D721Med (cell line): ENCODE results near the gene ROBO1.
"Not testable (repeated sequence)": the region's sequence is repeated elsewhere in the genome, so short reads cannot be mapped to it uniquely, and the experiment has no call there.

Experiments used
- DNase-seq: peaks from one replicate; pipeline ENCODE4 v3.0.0; 2011; ENCODE audit warnings: low spot score; ENCODE audit not compliant: insufficient read length
- FAIRE-seq: peaks from 2 replicates; lab custom pipeline; 2011; peaks lifted over from hg19 to GRCh38; lab: Jason Lieb, UNC
- TF ChIP-seq, protein P1 (sequence below): IDR thresholded peaks from 2 replicates; pipeline ENCODE4 v1.5.1; 2012; ENCODE audit warnings: mild to moderate bottlenecking, control low read depth; ENCODE audit not compliant: insufficient read depth; ENCODE audit errors: missing control alignments

ROBO1 gene

DNA sequence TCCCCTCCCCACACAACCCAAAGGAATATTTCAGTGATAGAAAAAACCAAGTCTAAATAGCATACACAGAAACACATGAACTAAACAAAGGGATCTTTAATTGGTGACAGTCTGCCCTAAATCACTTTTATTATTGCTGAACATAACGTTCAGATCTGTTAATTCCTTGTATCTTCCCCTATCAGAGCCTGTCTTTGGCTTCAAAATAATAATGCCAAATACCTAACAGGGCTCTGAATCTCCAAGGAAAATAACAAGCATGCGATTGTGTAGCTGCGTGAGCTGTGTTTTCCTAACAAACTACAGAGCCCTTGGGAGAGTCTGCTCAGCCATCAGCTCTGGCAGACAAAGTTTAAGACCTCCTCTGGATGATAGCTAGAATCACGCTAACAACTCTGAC is 1010.1 kb downstream of the ROBO1 start:
- FAIRE-seq = peak; percentile 6

DNA sequence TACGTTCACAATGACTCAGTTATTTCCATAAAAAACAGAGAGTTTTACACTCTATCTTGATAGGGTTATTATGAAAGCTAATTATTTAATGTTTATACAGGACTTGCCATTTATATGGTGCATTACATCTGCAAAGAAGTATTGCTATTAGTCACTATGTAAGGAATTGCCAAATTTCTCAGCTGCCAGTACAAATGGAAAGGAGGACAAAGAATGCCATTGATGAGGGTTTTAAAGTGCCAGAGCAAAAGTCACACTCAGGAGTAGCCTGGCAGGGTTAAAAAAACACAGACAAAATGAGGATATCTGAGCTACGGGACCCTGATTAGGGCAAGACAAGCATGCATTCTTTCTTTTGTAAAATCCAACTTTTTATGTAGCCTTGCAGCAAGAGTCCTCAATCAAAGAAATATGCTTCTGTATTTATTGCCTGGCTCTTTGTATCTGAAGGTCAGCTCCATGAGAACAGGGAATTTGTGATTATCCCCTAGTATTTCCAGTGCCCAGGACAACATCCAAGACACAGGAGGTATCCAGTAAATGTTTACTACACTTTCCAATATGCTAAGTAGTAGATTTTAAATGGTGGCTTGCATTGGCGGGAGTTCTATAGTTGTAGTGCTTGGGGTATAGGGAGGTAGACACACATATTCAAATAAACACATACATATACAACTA is 1013.6 kb downstream of the ROBO1 start:
- DNase-seq = no peak
- TF ChIP-seq, protein P1, sequence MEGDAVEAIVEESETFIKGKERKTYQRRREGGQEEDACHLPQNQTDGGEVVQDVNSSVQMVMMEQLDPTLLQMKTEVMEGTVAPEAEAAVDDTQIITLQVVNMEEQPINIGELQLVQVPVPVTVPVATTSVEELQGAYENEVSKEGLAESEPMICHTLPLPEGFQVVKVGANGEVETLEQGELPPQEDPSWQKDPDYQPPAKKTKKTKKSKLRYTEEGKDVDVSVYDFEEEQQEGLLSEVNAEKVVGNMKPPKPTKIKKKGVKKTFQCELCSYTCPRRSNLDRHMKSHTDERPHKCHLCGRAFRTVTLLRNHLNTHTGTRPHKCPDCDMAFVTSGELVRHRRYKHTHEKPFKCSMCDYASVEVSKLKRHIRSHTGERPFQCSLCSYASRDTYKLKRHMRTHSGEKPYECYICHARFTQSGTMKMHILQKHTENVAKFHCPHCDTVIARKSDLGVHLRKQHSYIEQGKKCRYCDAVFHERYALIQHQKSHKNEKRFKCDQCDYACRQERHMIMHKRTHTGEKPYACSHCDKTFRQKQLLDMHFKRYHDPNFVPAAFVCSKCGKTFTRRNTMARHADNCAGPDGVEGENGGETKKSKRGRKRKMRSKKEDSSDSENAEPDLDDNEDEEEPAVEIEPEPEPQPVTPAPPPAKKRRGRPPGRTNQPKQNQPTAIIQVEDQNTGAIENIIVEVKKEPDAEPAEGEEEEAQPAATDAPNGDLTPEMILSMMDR = no peak
- peak; percentile 66 for FAIRE-seq

More for the DNA sequence above, 1010.1 kb downstream of the ROBO1 start:
- TF ChIP-seq, protein P1 = no peak
- no peak for DNase-seq

DNA sequence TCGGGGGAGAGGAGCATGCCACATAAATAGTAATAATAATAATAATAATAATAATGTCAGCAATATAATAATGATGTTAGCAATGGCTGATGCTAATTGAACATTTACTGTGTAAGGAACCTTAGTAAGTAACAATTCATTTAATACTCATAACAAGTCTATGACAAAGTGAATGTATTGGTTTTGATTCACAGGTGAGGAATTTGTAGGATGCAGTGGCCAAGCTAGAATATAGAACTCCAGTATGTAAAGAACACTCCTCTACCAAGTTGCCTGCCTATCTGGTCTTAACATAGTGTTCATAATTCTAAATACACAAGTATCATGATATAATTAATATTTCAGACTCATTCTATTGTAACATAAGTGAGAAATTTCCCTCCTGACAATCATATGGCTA is 1016.5 kb downstream of the ROBO1 start:
- TF ChIP-seq, protein P1 = no peak
- DNase-seq (no peak), FAIRE-seq (no peak)

DNA sequence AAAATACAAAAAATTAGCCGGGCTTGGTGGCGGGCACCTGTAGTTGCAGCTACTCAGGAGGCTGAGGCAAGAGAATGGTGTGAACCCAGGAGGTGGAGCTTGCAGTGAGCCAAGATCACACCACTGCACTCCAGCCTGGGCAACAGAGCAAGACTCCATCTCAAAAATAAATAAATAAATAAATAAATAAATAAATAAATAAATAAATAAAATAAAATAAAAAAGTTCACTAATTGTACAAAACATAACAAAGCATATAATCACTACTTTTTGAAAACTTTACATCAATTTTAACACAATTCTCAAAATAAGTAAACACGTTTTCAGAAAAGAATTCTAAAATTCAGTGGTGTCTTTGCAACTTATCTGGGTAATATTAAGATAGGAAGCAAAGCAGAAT is 1017.5 kb downstream of the ROBO1 start:
- DNase-seq, FAIRE-seq: not testable (repeated sequence)

DNA sequence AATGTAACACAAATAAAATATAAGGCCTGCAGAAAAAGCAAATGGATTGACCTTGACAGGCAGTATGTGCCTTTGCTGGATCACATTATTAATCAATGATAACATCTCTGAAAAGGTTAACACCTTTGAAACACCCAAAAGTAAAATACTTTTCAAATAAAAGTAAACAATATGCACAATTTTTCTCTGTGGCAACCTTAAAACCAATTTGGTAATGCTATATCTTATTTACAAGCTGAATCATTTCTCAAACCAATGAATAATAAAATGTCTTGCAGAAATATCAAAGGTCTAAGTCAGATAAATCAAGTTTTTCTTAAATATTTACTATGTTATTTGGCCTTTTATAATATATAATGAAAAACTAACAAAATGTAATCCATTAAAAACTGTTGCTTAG is 1018.7 kb downstream of the ROBO1 start:
- DNase-seq (no peak), FAIRE-seq (no peak)
- TF ChIP-seq, protein P1 = no peak

DNA sequence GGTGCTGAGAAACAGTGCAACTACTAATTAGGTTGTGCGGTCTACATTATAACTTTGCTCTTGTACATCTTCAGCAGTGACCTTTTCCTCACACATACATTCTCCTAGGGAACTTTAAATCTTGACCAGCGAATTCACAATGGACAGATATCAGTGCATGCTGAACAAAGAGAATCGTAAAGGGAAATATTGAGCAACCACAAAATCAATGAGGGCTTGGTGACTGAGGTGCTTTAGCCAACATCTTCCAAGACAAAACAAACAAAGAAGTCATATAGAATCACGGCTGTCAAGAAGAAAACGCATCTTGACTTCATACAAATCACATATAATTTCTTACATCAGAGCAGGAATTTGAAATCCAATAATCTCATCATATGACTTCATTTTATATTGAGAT is 1022.0 kb downstream of the ROBO1 start:
- DNase-seq (no peak), FAIRE-seq (peak; percentile 51)
- TF ChIP-seq, protein P1 = no peak

DNA sequence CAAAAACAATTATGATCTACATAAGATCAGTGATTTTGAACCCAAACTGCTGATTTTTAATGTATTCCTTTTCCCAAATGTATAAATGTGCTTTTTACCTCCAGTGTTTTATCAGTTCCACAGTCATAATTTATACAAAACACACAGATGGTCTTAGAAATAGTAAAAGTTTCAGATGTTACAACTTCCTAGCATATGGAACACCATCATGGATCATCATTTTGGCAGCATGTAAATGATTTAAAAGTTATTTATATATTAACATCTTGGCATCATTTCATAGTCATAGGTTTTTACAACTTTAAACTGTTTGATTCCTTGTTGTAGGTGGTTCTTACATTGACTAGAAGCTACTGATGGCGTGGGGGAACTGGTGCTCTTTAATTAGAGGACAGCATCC is 1025.3 kb downstream of the ROBO1 start:
- TF ChIP-seq, protein P1 = no peak
- DNase-seq (no peak), FAIRE-seq (no peak)
